GM23338 (cell line): Measurements from ENCODE around the gene RNF4. TPM values are rescaled to one million over a fixed set of nuclear protein-coding genes. Genes with fewer than 3 reads are reported as not detected.

Source experiments
- ATAC-seq: fragments of 200-7000 bp; cut with Tn5 transposase; 3 replicates; pipeline ENCODE4 v1.9.1; 2020
- DNase-seq: peaks from one replicate; pipeline ENCODE4 v3.0.0-alpha.2; 2015; ENCODE audit warnings: low spot score
- H2AFZ ChIP-seq: fragments of 200-600 bp; sonication (generic); 2 replicates; pipeline ENCODE4 v1.8.0; 2016; ENCODE audit warnings: antibody characterized with exemption, mild to moderate bottlenecking, moderate library complexity
- H3F3A ChIP-seq: fragments of 200-600 bp; sonication (generic); replicated peaks from 2 replicates; pipeline ENCODE4 v1.8.0; 2017; ENCODE audit warnings: antibody characterized with exemption, mixed run types, low read depth
- H3K27ac ChIP-seq: fragments of 200-600 bp; sonication (generic); 2 replicates; pipeline ENCODE4 v1.6.1; 2016; ENCODE audit warnings: low read depth
- H3K27me3 ChIP-seq: fragments of 200-600 bp; sonication (generic); 2 replicates; pipeline ENCODE4 v1.8.0; 2016; ENCODE audit warnings: mild to moderate bottlenecking, mixed run types, moderate library complexity; ENCODE audit not compliant: insufficient read depth
- H3K36me3 ChIP-seq: fragments of 200-600 bp; sonication (generic); 2 replicates; pipeline ENCODE4 v1.8.0; 2016; ENCODE audit warnings: mild to moderate bottlenecking; ENCODE audit not compliant: insufficient read depth
- H3K4me1 ChIP-seq: fragments of 200-600 bp; sonication (generic); 2 replicates; pipeline ENCODE4 v1.8.0; 2016; ENCODE audit warnings: mild to moderate bottlenecking, moderate library complexity; ENCODE audit not compliant: insufficient read depth
- H3K4me2 ChIP-seq: fragments of 200-600 bp; sonication (generic); 2 replicates; pipeline ENCODE4 v1.7.1; 2017; ENCODE audit warnings: mixed run types
- H3K4me3 ChIP-seq: fragments of 200-600 bp; sonication (generic); 2 replicates; pipeline ENCODE4 v1.6.1; 2016; ENCODE audit warnings: mixed run types
- H3K79me2 ChIP-seq: fragments of 200-600 bp; sonication (generic); replicated peaks from 2 replicates; pipeline ENCODE4 v1.8.0; 2017; ENCODE audit warnings: mild to moderate bottlenecking; ENCODE audit not compliant: insufficient read depth
- H3K9me2 ChIP-seq: fragments of 200-600 bp; sonication (generic); 2 replicates; pipeline ENCODE4 v1.8.0; 2017; ENCODE audit not compliant: insufficient read depth
- H4K20me1 ChIP-seq: fragments of 200-600 bp; sonication (generic); replicated peaks from 2 replicates; pipeline ENCODE4 v1.8.0; 2017; ENCODE audit warnings: mild to moderate bottlenecking; ENCODE audit not compliant: insufficient read depth
- H3K27ac Mint-ChIP-seq: 2 replicates; pipeline ENCODE4 v1.8.0; 2020; ENCODE audit warnings: inconsistent platforms, mild to moderate bottlenecking, moderate library complexity, mixed read lengths
- H3K27me3 Mint-ChIP-seq: 3 replicates; pipeline ENCODE4 v1.8.0; 2022; ENCODE audit warnings: low read depth, mild to moderate bottlenecking, moderate library complexity, mixed read lengths, inconsistent platforms; ENCODE audit not compliant: insufficient read depth, poor library complexity
- H3K36me3 Mint-ChIP-seq: 3 replicates; pipeline ENCODE4 v1.8.0; 2021; ENCODE audit warnings: low read depth, mild to moderate bottlenecking, inconsistent platforms, moderate library complexity, mixed read lengths
- H3K4me1 Mint-ChIP-seq: 3 replicates; pipeline ENCODE4 v1.8.0; 2020; ENCODE audit warnings: mild to moderate bottlenecking, inconsistent platforms, mixed read lengths
- H3K4me3 Mint-ChIP-seq: 3 replicates; pipeline ENCODE4 v1.8.0; 2021; ENCODE audit warnings: moderate library complexity, mild to moderate bottlenecking, inconsistent platforms, mixed read lengths
- H3K9me3 Mint-ChIP-seq: 3 replicates; pipeline ENCODE4 v1.8.0; 2020; ENCODE audit warnings: moderate library complexity, mild to moderate bottlenecking, inconsistent platforms, mixed read lengths
- CREB1 ChIP-seq: fragments of 250-450 bp; sonication (Bioruptor Pico); IDR thresholded peaks from 2 replicates; pipeline ENCODE4 v1.5.0; 2020; ENCODE audit warnings: low read depth, mild to moderate bottlenecking, moderate library complexity
- ETS1 ChIP-seq: IDR thresholded peaks from 2 replicates; pipeline ENCODE4 v1.6.1; 2016; ENCODE audit warnings: antibody characterized with exemption
- EZH2 ChIP-seq: fragments of 200-600 bp; sonication (generic); IDR thresholded peaks from one replicate; pipeline ENCODE4 v1.8.0; 2017; ENCODE audit warnings: antibody characterized with exemption, mild to moderate bottlenecking, low read depth; ENCODE audit not compliant: unreplicated experiment
- EZH2phosphoT487 ChIP-seq: fragments of 200-600 bp; sonication (generic); IDR thresholded peaks from one replicate; pipeline ENCODE4 v1.8.1; 2018; ENCODE audit warnings: antibody characterized with exemption; ENCODE audit not compliant: unreplicated experiment
- JUNB ChIP-seq: IDR thresholded peaks from one replicate; pipeline ENCODE4 v1.6.1; 2016; ENCODE audit warnings: antibody characterized with exemption; ENCODE audit not compliant: unreplicated experiment
- POLR2AphosphoS5 ChIP-seq: IDR thresholded peaks from 2 replicates; pipeline ENCODE4 v1.6.1; 2016; ENCODE audit warnings: antibody characterized with exemption, low read depth
- STAT1 ChIP-seq: IDR thresholded peaks from one replicate; pipeline ENCODE4 v1.6.1; 2016; ENCODE audit warnings: antibody characterized with exemption; ENCODE audit not compliant: unreplicated experiment
- long read RNA-seq: library from polyadenylated mRNA; unstranded; transcript quantifications from one replicate; pipeline ENCODE4 v2.0.0, GENCODE V29; 2020; ENCODE audit not compliant: unreplicated experiment
- polyA plus RNA-seq: library from polyadenylated mRNA; unstranded; fragments of >200 nt; fragmentation: Nextera tagmentation; extraction: Ambion mirVana; gene quantifications from 2 replicates; pipeline ENCODE4 v1.2.1, GENCODE V29; 2016
- total RNA-seq: library from RNA; depleted of rRNA; stranded (reverse); fragments of >200 nt; shearing (Covaris generic); gene quantifications from 2 replicates; pipeline ENCODE4 v1.2.3, GENCODE V29; 2014; rRNA removed
- TF ChIP-seq, protein P1 (sequence below): fragments of 250-450 bp; sonication (Bioruptor Pico); IDR thresholded peaks from 2 replicates; pipeline ENCODE4 v1.5.0; 2020; ENCODE audit warnings: mild to moderate bottlenecking, moderate library complexity

The RNF4 gene
- 77.2 and 87.5 TPM in 2 replicates for total RNA-seq
- polyA plus RNA-seq = 42.5 and 47.7 TPM in 2 replicates
- long read RNA-seq, partial matches to known transcripts = 0 of 30 reads
- long read RNA-seq, other reads (novel, unspliced or antisense) = 30 of 30 reads

- DNase-seq (peak; percentile 99), ATAC-seq (peak; percentile 86)
- Histone ChIP-seq H3K4me3 (peak within 1 kb of the TSS; percentile 97), H3K27ac (peak within 1 kb of the TSS; percentile 95), H3K27me3 (peaks cover 4% of the 10 kb centered on the region; the same call in 1 of the 2 replicates), H4K20me1 (peaks cover 41% of the 10 kb centered on the region), H3K79me2 (peaks cover 63% of the 10 kb centered on the region), H3K9me2 (no peaks in the 10 kb centered on the region), H2AFZ (peak within 1 kb of the TSS; percentile 92), H3F3A (peaks cover 26% of the 10 kb centered on the region), H3K36me3 (peaks cover 18% of the 10 kb centered on the region), H3K4me1 (peaks cover 17% of the 10 kb centered on the region), H3K4me2 (peak within 1 kb of the TSS; percentile 99)
- H3K36me3 Mint-ChIP-seq = peaks cover 49% of the 10 kb centered on the region
- H3K27me3 Mint-ChIP-seq = peaks cover 14% of the 10 kb centered on the region
- no peaks in the 10 kb centered on the region for H3K9me3 Mint-ChIP-seq
- H3K27ac Mint-ChIP-seq = peak within 1 kb of the TSS; percentile 98
- TF ChIP-seq POLR2AphosphoS5 = peak; percentile 76
- peak; percentile 47; the same call in 1 of the 2 replicates for TF ChIP-seq CREB1 (CRISPR knock-in tag)
- no peak for TF ChIP-seq JUNB
- TF ChIP-seq EZH2phosphoT487 = no peak
- peak within 1 kb of the TSS; percentile 99 for H3K4me3 Mint-ChIP-seq
- peaks cover 27% of the 10 kb centered on the region for H3K4me1 Mint-ChIP-seq
Measured at GRCh38 chr4:2468456-2469191, at the start of gene RNF4. RNF4 (plus strand) TSS chr4:2469106; CDS start chr4:2490494, 21,388 bp downstream.

- no peak for ATAC-seq
- Mint-ChIP-seq H3K27ac (no peak overlapping the region), H3K4me3 (peak overlapping the region; percentile 74; the same call in 2 of the 3 replicates), H3K4me1 (peaks cover 34% of the 10 kb centered on the region), H3K9me3 (no peaks in the 10 kb centered on the region; the same call in 2 of the 3 replicates), H3K36me3 (no peaks in the 10 kb centered on the region; the same call in 2 of the 3 replicates), H3K27me3 (peaks cover 63% of the 10 kb centered on the region)
- peaks cover 5% of the 10 kb centered on the region; the same call in 1 of the 2 replicates for H3F3A ChIP-seq
- H3K79me2 ChIP-seq = no peaks in the 10 kb centered on the region
- peaks cover 6% of the 10 kb centered on the region for H4K20me1 ChIP-seq
- no peaks in the 10 kb centered on the region for H3K9me2 ChIP-seq
- no peak overlapping the region for H3K27ac ChIP-seq
- no peak overlapping the region for H3K4me3 ChIP-seq
- peaks cover 34% of the 10 kb centered on the region; the same call in 1 of the 2 replicates for H3K4me1 ChIP-seq
- peak overlapping the region; percentile 79; the same call in 1 of the 2 replicates for H3K4me2 ChIP-seq
- H3K27me3 ChIP-seq = peaks cover 65% of the 10 kb centered on the region
- H3K36me3 ChIP-seq = no peaks in the 10 kb centered on the region
- H2AFZ ChIP-seq = no peak overlapping the region
- no peak for TF ChIP-seq ETS1
- TF ChIP-seq EZH2 = no peak
- TF ChIP-seq EZH2phosphoT487 = no peak
- no peak for TF ChIP-seq STAT1
- TF ChIP-seq, protein P1, sequence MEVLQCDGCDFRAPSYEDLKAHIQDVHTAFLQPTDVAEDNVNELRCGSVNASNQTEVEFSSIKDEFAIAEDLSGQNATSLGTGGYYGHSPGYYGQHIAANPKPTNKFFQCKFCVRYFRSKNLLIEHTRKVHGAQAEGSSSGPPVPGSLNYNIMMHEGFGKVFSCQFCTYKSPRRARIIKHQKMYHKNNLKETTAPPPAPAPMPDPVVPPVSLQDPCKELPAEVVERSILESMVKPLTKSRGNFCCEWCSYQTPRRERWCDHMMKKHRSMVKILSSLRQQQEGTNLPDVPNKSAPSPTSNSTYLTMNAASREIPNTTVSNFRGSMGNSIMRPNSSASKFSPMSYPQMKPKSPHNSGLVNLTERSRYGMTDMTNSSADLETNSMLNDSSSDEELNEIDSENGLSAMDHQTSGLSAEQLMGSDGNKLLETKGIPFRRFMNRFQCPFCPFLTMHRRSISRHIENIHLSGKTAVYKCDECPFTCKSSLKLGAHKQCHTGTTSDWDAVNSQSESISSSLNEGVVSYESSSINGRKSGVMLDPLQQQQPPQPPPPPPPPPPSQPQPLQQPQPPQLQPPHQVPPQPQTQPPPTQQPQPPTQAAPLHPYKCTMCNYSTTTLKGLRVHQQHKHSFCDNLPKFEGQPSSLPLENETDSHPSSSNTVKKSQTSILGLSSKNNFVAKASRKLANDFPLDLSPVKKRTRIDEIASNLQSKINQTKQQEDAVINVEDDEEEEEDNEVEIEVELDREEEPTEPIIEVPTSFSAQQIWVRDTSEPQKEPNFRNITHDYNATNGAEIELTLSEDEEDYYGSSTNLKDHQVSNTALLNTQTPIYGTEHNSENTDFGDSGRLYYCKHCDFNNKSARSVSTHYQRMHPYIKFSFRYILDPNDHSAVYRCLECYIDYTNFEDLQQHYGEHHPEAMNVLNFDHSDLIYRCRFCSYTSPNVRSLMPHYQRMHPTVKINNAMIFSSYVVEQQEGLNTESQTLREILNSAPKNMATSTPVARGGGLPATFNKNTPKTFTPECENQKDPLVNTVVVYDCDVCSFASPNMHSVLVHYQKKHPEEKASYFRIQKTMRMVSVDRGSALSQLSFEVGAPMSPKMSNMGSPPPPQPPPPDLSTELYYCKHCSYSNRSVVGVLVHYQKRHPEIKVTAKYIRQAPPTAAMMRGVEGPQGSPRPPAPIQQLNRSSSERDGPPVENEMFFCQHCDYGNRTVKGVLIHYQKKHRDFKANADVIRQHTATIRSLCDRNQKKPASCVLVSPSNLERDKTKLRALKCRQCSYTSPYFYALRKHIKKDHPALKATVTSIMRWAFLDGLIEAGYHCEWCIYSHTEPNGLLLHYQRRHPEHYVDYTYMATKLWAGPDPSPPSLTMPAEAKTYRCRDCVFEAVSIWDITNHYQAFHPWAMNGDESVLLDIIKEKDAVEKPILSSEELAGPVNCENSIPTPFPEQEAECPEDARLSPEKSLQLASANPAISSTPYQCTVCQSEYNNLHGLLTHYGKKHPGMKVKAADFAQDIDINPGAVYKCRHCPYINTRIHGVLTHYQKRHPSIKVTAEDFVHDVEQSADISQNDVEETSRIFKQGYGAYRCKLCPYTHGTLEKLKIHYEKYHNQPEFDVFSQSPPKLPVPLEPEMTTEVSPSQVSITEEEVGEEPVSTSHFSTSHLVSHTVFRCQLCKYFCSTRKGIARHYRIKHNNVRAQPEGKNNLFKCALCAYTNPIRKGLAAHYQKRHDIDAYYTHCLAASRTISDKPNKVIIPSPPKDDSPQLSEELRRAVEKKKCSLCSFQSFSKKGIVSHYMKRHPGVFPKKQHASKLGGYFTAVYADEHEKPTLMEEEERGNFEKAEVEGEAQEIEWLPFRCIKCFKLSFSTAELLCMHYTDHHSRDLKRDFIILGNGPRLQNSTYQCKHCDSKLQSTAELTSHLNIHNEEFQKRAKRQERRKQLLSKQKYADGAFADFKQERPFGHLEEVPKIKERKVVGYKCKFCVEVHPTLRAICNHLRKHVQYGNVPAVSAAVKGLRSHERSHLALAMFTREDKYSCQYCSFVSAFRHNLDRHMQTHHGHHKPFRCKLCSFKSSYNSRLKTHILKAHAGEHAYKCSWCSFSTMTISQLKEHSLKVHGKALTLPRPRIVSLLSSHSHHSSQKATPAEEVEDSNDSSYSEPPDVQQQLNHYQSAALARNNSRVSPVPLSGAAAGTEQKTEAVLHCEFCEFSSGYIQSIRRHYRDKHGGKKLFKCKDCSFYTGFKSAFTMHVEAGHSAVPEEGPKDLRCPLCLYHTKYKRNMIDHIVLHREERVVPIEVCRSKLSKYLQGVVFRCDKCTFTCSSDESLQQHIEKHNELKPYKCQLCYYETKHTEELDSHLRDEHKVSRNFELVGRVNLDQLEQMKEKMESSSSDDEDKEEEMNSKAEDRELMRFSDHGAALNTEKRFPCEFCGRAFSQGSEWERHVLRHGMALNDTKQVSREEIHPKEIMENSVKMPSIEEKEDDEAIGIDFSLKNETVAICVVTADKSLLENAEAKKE (CRISPR knock-in tag) = no peak
- DNase-seq = no peak
Measured at GRCh38 chr4:2419814-2420213, 49.1 kb upstream of the RNF4 start.
